ENCODE results near the gene NPAS1.
"Not testable (repeated sequence)": the region's sequence is repeated elsewhere in the genome, so short reads cannot be mapped to it uniquely, and the experiment has no call there.

Gene NPAS1

DNA sequence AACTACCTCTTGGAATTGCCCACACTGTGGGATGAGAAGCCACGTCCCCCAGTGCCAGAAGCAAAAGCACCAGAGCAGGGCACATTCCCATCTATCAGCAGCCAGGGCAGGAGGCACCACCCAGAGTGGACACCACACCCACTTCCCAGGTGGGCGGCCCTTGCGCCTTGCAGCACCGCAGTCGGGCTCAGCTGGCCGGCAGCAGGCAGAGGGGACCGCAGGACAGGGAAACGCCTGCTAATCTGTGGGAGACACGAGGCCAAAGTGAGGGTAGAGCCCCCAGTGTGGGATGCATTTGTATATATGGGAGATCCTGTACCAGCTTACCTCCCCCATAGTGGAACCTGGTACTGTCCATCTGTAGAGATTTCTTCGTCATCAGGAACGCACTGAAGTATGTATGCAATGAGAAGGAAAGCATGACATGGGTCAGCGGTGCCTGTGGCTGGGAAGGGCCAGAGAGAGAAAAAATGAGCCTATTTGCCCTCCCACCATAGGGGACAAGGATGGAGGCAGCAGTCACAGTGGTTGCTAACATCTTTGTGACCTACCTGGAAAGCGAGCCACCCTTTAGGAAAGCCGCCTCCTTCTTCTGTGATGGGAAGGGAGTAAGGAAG, 30.9 kb upstream of the NPAS1 start:
- DNase-seq (ENCODE audit: low read depth in 1 of 2, low spot score in 1 of 2): no peak

DNA sequence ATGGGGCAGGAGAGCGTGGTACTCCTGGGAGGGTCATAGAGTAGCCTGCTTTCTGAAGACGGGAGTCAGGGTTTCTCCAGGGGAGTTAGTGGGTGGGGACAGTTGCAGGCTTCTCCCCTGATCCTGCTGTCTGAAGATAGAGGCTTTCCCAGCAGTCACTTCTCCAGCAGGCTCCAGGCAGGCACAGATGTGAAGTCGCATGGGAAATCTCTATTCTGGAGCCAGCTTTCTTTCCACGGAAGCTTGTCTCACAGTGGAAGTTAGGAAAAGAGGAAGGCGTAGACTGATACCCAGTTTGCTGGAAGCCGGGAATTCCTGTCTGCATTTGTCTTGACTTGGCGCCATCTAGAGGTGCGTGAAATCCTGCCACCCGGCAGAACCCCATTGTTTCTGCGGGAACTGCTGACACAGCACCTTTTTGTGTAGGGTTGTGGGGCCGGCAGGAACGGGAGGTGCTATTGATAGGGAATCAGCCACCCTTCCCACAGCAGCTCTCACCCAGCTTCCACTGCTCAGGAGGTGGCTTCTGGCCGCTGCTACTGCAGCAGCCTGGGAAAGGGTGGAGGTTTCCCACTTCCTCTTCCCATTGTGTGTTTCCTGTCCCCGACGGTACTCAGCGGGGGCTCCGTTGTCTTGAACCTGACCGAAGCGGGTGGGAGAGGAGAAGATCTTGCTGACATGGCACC, 28.5 kb upstream of the NPAS1 start:
- peak; percentile 30 to 34 for DNase-seq (ENCODE audit: low read depth in 1 of 2, low spot score in 1 of 2)

DNA sequence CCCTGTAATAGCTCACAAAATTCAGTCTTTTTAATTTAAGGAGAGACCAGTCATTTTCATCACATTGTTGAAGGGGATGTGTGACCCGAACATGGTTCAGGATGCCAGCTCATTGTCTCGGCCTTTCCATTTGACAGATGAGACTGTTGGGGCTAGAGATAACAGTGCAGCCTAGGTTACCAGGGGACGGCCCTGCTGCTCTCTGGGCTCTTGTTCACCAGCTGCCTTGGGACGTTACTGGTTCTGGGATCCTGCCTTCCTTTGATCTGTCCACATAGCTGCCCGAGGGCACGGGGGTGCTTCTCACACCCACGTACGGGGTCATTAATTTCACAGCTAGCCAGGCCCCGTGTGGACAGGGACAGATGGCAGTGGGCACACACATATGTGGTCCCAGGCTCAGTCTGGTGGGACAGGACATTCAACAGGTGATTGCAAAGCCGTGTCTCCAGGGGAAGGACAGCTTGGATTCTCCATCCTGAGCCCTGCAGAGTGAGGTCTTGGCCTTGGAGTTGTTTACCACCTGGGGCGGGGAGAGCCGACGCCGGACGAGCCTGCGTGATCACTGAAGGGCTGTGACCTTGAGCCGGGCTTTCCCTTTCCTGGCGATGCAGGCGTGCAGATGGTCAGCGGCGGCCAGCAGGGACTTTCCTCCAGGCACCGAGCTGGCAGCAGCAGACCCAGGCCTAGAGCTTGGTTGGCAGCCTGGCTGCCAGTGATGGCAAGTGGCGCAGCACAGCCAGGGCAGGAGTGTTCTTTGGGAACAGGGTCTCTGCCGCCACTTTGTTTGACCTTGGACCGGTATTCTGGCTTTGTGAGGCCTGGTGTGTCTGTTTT, 26.7 kb upstream of the NPAS1 start:
- no peak for DNase-seq (ENCODE audit: low read depth in 1 of 2, low spot score in 1 of 2)

DNA sequence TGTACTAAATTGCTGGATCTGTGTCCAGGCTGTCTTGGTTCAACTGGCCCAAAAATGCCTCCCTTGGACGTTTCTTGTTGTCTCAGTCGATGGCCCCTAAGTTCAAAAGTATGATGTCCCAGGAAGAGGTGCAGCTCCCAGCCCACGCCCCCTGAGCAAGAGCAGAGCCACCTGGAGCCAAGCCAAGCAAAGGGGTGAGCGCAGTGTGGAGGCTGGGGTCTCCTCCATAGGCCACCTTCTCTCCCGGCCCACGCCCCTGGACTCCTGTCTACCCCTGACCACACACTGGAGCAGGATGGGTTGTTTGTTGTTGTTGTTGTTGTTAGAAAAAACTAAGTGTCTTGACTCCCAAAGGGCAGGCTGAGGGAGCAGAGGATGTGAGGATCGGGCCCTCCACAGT, 26.0 kb upstream of the NPAS1 start:
- DNase-seq (ENCODE audit: low read depth in 1 of 2, low spot score in 1 of 2): no peak

DNA sequence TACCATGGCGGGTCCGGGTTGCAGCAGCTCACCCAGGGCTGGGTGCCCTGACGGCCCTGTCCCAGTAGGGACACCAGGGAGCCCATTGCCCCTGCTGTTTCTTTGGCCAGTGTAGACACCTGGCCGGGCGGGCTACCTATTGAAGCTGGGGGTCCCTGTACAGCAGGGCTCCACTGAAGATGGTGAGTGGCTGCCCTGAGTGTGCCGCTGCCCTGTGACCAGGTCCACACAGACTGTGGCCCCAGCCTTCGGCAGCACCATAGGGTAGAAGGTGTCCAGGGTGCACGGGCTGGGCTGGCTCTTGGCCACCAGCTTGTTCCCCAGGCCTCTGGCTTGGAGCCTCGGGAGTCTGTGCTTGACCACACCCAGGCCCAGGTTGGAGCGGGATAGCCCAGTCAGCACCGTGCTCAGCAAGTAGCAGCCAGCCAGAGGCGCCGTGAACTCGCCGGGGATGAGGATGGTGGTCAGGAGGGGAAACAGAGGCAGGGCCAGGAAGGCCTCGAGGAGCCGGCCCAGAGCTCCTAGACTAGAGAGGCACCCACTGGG, 25.4 kb upstream of the NPAS1 start:
- no peak for DNase-seq (ENCODE audit: low read depth in 1 of 2, low spot score in 1 of 2)

DNA sequence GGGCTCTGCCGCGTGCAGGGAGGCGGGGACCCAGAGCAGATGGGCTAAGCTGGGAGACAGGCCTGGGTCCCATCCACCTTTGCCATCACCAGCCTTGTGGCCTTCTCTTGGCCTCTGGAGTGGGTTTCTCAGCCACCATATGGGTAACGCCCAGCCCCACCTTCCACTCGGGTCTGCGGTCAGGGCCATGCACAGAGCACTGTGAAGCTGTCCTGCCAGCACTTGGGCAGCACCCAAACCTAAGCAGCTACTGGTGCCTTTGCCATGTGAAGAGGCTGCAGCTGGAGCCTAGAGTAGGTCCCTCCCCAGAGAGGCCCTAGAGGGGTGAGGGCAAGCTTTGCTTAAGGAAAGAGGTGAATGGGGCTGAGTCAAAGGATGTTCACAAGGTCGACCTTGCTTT, 24.1 kb upstream of the NPAS1 start:
- no peak for DNase-seq (ENCODE audit: low read depth in 1 of 2, low spot score in 1 of 2)

DNA sequence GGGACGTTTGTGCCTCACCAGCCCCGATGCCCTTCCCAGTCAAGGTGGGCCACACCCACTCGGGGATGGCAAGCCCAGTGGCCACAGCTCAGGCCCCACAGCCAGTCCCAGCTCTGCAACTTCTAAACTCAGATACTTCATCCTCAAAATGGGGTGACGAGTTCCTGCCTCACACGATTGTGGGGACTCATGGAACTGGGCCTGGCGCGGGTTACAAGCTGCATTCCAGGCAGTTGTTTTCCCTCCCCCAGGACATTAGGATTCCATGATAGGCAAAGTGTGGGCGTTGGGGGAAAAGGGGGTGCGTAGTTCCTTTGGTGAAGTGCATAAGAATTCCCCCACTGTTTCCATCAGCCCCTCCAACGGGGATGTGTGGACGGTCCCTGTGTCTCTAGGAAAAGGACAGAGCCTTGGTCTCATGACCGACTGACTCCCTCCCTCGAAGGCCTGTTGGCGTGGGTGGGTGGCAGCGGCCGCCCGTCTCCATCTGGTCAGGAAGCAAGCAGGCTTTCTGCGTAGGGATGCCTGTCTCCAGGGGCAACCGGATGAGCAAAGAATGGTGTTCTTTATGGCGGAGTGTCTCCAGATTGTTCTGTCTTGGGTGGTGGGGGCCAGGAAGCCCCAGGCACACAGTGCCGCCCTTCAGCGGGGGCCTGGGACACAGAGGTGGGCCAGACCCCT, 21.1 kb upstream of the NPAS1 start:
- DNase-seq (ENCODE audit: low read depth in 1 of 2, low spot score in 1 of 2): no peak

DNA sequence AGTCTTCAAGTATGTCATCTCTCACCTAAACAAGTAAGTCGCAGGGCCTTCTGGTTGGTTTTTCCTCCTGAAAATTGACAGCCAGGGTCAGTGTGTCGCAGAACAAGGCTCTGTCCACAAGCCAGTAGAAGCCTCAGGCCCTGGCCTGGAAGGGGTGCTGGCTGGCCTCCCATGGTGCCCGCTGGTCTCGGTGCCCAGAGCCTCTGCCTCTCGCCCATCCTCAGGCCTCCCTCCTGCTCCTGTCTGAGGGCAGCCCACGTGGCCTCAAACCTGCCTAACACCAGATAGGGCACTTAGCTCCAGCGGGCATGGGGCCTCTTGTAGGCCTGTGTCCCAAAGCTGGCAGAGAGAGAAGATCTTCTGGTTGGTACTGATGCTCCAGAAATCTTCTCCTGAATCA, 20.3 kb upstream of the NPAS1 start:
- DNase-seq (ENCODE audit: low read depth in 1 of 2, low spot score in 1 of 2): no peak

DNA sequence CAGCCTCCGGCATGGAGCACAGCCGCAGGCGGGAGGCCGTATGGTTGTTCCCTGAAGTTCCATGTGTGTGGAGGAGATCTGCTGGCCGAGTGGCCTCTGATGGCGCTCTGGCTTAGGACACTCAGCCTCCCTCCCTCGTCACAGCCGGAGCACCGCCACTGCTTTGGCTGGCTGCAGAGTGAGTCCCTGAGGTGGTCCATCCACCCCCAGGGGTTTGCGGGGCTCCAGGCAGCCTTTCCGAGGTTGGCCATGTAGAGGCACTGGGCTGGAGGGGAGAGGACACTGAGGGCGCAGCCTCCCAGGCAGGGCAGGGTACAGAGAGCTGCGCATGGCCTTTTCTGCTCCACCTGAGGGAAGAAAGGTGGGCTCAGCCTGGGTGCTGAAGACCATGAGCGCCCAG, 19.8 kb upstream of the NPAS1 start:
- DNase-seq (ENCODE audit: low read depth in 1 of 2, low spot score in 1 of 2): no peak

DNA sequence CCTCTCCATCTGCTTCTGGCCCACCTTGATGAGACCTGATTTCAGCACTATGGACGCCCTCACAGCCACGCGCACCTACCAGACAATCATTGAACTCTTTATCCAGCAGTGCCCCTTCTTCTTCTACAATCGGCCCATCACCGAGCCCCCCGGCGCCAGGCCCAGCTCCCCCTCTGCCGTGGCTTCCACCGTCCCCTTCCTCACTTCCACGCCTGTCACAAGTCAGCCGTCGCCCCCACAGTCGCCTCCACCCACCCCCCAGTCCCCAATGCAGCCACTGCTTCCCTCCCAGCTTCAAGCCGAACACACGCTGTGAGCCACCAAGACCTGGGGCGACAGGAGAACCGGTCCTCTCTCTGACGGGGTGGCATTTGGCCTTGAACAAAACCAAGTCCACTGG, 19.3 kb upstream of the NPAS1 start:
- no peak for DNase-seq (ENCODE audit: low read depth in 1 of 2, low spot score in 1 of 2)

DNA sequence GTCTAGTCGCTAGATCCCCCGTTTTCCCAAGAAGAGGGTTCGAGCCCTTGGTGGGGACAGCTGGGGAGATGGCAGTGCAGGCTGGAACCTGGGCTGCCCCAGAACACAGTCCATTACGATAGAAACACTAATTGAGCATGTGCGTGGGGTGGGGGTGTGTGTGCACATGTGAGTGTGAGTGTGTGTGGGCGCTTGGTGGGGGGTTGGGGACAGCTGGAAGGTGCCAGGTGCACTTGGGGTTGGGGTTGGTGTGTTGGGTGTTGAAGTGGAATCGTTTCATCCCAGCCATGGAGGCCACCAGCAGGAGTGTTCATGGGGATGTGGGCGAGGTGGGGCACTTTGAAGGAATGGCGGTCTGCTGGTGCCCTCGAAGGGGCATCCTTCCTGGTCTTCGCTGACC, 18.1 kb upstream of the NPAS1 start:
- no peak for DNase-seq (ENCODE audit: low read depth in 1 of 2, low spot score in 1 of 2)

DNA sequence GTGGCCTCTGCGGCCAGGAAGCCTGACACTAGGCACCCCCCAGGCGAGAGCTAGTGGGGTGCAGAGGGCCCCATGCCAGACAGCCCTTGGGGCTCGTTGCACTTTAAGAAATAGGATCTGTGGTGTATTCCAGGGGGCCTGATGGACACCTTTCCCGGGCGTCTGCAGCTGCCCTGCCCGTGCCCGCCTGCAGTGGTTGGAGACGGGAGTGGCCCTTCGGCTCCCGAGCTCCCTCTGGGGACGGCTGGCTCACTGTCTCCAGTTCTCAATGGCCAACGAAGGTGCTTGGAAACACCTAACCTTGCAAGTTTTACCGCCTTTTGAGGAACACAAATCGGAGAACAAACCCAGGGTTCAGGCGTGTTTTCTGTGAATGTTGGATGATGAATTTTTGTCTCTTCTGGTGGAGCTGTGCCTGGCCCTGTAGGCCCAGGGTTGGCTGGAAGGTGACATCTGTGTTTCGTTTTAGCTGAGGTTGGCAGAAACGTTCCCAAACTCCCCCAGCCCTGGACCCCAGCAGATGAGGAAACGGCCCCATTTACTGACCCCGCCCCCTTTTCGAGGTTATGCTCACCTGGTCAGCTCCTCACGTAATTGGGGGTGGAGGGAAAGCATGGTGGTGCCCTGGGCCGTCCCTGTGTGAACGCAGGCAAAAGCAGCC, 17.4 kb upstream of the NPAS1 start:
- DNase-seq (ENCODE audit: low read depth in 1 of 2, low spot score in 1 of 2): no peak

DNA sequence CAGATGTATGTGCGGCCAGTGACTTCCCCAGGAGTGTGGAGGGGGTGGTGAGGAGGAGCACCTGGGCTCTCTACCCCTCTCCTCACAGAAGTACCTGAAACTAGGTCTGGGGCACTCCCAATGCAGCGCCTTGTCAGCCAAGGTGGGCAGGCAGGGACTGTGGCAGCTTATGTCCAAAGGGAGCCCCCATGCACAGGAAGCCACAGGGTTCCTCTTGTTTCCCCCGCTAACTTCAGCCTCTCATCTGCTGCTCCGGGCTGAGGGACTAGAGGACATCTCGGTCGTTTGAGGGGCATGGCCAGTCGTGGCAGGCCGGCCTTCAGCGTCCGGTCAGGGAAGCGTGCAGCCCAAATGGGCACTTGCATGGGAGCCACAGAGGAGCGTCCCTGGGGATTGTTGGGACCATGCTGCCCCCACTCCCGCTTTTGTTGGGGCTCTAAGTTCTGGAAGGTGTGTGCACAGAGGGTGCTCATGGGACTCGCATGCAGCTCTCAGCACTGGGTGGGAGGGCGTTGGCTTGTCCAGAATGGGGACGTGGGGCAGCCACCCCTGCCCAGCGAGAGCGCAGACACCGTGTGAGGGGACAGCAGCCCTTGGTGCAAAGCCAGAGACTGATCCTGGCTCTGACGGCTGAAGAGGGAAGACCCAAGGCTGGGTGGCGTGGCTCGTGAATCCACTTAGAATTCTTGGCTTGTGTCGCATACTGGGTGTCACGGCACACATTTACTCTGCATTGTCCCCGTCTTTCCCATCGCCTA, 16.6 kb upstream of the NPAS1 start:
- no peak for DNase-seq (ENCODE audit: low read depth in 1 of 2, low spot score in 1 of 2)

DNA sequence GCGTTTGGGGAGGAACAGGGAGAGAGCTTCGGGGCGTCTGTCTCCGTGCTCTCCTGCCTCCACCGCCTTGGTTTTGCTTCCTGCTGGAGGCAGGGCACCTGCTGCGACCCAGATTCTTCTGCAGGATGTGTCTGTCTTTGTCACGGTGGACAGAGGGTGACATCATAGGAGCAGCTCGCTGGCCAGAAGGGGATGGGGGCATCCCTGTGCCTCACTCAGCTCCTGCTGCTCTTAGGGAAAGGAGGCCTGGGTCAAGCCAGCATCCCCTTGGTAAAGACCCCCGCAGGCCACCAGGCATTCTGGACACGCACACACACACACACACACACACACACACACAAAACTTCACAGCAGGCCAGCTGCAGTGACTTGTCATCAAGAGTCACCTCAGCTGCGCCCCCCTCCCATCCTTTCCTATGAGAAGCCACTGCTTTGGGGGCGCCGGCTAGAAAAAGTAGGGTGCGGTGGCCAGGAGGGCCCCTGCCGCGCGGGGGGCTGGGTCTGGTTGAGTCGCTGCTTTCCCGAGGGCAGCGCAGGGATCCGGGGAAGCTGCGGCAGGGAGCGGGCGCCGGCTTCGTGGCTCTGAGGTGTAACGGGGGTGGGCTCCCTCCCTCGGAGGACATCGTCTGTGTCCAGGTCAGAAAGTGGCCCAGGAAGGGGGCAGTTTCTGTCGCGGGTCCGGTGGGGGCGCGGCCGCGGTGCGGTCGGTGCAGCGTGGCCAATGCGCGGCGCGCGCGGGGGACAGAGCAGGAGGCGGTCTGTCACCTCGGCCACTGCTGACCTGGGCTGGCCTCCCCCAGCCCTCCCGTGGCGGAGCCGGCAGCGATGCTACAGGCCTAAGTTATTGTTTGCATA, 15.8 kb upstream of the NPAS1 start:
- DNase-seq (ENCODE audit: low read depth in 1 of 2, low spot score in 1 of 2): no peak

DNA sequence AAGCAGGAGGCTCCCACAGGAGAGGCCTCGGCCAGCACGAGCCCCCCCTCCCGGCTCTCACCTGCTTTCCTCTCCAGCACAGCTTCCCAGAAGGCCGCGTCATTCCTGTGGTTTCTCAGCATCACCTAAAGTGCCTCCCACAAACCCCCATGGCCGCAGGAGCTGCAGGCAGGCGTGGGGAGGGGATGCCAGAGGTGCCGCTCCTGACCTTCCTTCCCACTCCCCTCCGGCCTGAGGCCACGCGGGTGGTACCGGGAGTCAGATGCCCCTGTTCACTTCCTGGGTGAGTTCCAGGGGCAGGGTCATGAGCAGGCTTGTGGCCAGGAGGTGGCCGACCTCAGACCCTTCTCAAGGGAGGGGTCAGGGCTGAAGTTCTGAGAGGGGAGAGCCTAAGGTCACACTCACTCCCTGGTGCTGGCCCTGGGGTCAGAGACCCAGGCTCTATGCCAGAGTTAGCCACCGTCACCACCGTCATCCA, 14.4 kb upstream of the NPAS1 start:
- no peak for DNase-seq (ENCODE audit: low read depth in 1 of 2, low spot score in 1 of 2)

DNA sequence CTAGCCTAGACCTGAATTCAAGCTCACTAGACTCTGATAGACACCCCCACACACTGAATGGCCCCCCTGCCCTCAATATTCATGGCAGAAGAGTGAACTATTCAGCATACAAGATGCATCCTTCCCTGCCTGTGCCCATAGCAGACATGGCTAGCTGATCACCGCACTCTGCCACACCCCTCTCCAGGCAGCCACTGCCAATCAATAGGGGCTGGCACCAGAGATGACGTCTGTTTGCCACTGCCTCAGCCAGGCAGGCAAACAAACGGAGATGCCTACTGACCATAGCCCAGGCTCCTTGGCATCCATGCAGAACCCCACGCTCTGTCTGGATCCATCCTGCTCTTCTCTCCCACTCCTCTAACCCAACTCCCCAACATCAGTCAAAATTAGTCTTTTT, 13.8 kb upstream of the NPAS1 start:
- DNase-seq (ENCODE audit: low read depth in 1 of 2, low spot score in 1 of 2): no peak

DNA sequence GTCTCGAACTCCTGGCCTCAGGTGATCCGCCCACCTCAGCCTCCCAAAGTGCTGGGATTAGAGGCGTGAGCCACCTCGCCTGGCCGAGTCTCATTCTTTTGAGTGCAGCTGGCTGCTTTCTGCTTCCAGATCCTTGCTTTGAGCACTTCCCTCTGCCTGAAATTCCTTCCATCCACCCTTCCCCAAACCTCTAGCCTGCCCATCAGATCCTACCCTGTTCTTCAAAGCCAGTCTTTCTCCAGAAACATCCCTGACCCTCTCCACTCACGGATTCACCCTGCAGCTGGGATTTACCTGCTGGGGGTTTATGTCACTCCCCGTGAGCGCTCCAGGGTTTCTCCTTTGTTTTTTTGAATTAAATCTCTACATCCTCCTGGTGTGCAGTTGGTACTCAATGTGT, 13.1 kb upstream of the NPAS1 start:
- DNase-seq (ENCODE audit: low read depth in 1 of 2, low spot score in 1 of 2): no peak

DNA sequence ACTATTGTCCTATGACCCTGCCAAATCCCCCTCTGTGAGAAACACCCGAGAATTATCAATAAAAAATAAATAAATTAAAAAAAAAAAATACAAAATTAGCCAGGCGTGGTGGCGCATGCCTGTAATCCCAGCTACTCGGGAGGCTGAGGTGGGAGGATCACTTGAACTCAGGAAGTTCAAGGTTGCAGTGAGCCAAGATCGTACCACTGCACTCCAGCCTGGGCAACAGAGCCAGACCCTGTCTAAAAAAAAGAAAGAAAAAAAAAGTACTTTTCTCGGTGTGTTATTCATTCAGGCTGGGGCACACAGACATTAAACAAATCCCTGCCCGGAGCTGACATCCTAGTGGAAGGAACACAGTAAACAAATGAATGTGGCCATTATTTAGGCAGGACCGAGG, 9.1 kb upstream of the NPAS1 start:
- not testable (repeated sequence) for DNase-seq (ENCODE audit: low read depth in 1 of 2, low spot score in 1 of 2)

DNA sequence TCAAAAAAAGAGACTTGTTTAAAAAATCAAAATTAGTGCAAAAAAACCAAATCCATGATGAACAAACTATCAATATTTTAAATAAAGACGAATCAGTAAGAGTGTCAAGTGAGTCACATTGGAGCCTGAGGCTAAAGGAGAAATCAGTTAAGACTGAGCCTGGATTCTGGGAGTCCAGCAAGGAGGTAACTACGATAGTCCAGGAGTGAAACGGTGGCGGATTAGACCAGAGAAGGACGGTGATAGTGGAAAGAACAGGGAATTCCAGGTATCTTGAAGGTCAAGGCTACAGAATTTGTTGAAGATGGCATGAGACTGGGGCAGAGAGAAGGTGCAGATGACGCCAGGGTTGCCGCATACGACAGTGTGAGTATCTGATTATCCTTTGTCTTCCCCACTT, 7.0 kb upstream of the NPAS1 start:
- DNase-seq (ENCODE audit: low read depth in 1 of 2, low spot score in 1 of 2): no peak
